ENCODE data around the gene TNK1.
"Not testable (repeated sequence)": the region's sequence is repeated elsewhere in the genome, so short reads cannot be mapped to it uniquely, and the experiment has no call there.

TNK1 gene

GRCh38 chr17:7355053-7355452 is 25.8 kb upstream of the TNK1 start, which contains the start of gene TMEM95:
Gene TMEM95, plus strand, starts transcription at chr17:7355156. Its CDS starts 49 bp downstream, at chr17:7355205.
- DNase-seq (ENCODE audit: low read depth in 3 of 3, low spot score in 1 of 3) = no peak

- no peak for DNase-seq (ENCODE audit: low read depth in 3 of 3, low spot score in 1 of 3)
These were observed 25.3 kb upstream of the TNK1 start for GRCh38 chr17:7355573-7355972.

DNA sequence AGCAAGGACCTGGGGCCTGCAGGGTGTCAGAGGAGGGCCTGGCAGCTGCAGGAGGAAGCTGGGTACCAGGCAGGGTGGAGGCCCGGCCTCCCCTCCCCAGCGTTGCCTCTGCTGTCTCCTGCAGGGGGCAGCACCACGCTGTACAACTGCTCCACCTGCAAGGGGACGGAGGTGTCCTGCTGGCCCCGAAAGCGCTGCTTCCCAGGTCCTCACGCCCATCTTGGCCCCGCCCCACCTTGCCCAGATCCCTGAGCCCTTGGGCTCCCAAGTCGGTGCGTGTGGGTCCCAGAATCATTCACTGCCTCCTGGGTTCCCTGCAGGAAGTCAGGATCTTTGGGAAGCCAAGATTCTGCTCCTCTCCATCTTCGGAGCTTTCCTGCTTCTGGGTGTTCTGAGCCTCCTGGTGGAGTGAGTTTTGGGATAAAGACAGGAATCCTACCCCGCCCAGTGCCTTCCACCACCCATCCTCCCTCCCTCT is 24.8 kb upstream of the TNK1 start:
- peak; percentile 67 to 77 (median 73) for DNase-seq (ENCODE audit: low read depth in 3 of 3, low spot score in 1 of 3)

- DNase-seq (ENCODE audit: low read depth in 3 of 3, low spot score in 1 of 3) = no peak
These were observed 24.1 kb upstream of the TNK1 start for GRCh38 chr17:7356756-7357155.

DNA sequence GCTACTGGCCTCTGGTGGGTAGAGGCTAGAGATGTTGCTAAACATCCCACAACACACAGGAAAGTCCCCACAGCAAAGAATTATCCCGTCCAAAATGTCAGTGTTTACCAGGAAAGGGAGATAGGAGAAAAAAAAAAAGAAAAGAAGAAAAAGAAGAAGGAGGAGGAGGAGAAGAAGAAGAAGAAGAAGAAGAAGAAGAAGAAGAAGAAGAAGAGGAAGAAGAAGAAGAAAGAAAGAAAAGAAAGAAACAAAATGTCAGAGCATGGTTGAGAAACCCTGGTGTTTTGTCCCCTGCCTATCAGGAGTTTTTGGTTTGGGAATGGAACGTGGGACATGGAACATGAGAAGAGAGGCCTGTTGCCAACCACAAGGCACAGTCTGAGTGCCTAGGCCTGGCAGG is 23.5 kb upstream of the TNK1 start:
- no peak for DNase-seq (ENCODE audit: low read depth in 3 of 3, low spot score in 1 of 3)

DNA sequence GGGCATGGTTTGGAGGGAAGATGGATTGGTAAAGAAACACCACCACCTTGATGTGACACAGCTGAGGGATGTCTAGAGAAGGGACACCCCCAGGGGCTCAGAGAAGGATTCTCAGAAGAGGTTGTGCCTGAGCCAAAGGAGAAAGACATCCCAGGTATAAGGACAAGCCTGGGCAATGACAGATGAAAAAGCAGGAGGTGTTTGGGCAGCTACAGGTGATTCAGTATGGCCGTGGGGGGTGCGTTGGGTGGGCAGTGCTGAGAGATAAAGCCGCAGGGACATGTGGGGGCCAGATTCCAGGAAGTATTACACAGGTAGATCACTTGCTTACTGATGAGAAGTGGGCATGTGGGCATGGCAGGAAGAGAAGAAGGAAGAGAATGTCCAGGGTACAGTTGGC is 19.0 kb upstream of the TNK1 start:
- no peak for DNase-seq (ENCODE audit: low read depth in 3 of 3, low spot score in 1 of 3)

DNA sequence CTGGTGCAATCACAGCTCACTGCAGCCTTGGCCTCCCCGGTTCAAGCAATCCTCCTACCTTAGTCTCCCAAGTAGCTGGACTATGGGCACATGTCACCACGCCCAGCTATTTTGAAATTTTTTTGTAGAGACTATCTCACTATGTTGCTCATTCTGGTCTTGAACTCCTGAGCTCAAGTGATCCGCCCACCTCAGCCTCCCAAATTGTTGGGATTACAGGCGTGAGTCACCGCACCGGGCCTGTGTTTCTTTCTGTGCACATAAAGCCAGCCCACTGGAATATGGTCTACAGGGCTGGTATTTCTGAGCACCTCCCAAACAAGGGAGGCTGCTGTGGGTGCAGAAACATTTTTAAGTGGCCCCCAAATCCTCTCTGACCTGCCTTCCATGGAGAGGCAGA is 17.6 kb upstream of the TNK1 start:
- no peak for DNase-seq (ENCODE audit: low read depth in 3 of 3, low spot score in 1 of 3)

DNA sequence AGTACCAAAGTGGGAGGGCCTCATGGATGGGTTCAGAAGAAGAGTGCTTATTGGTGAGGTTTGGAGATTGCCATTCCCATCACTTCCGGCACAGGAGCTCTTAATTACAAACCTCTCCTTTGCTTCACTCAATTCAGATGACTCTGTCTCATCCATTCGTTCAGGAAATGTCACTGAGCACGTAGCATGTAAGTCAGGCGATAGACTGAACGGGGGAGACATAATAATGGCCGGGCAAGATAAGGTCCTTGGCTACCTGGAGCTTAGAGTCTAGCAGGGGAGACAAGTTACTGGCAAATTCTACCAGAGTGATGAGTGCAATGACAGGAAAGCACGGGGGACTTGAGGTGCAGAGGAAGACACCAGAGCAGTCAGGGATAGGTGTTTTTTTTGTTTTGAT is 14.9 kb upstream of the TNK1 start:
- not testable (repeated sequence) for DNase-seq (ENCODE audit: low read depth in 3 of 3, low spot score in 1 of 3)

DNA sequence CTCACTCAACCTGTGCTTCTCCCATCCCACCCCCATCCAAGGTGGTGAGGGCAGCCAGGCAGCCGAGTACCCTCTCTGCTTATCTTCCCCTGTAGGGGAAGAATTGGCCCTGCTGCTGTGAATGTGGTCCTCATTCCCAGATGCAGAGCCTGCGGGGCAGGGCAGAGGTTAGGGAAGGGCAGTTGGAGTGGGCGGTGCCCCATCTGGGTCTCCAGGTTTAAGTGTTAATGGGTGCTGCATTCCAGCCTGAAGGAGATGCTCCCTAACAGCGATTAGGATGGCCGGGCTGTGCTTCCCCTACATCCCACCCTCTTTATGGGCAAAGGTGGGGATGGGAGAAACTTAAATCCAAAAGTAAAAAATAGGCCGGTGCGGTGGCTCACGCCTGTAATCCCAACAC is 13.8 kb upstream of the TNK1 start:
- DNase-seq (ENCODE audit: low read depth in 3 of 3, low spot score in 1 of 3) = no peak

GRCh38 chr17:7367918-7368598 is 12.8 kb upstream of the TNK1 start:
- DNase-seq (ENCODE audit: low read depth in 3 of 3, low spot score in 1 of 3) = no peak

DNA sequence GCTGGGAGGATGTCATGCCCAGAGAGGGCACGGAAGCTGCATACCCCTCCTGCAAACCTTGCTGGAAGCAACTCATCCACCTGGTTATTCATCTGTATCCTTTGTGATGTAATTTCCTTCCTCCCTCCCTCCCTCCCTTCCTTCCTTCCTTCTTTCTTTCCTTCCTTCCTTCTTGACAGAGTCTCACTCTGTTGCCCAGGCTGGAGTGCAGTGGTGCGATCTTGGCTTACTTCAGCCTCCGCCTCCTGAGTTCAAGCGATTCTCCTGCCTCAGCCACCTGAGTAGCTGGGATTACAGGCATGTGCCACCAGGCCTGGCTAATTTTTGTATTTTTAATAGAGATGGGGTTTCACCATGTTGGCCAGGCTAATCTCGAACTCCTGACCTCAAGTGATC is 12.3 kb upstream of the TNK1 start:
- not testable (repeated sequence) for DNase-seq (ENCODE audit: low read depth in 3 of 3, low spot score in 1 of 3)

GRCh38 chr17:7369825-7370224 is 11.1 kb upstream of the TNK1 start:
- DNase-seq (ENCODE audit: low read depth in 3 of 3, low spot score in 1 of 3) = no peak

DNA sequence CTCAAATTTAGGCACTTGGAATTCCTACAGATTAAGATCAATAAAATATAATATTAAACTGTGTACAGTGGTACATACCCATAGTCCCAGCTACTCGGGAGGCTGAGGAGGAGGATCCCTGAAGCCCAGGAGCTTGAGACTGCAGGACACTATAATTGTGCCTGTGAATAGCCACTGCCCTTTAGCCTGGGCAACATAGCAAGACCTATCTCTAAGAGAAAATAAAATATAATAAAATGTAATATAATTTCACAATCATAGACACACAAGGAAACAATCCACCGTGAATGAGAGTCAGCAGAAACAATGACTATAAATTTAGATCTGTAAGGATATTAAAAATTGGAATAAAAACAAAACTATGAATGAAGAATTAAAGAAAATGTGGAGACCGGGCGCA is 10.0 kb upstream of the TNK1 start:
- DNase-seq (ENCODE audit: low read depth in 3 of 3, low spot score in 1 of 3) = no peak

- no peak for DNase-seq (ENCODE audit: low read depth in 3 of 3, low spot score in 1 of 3)
These were observed 6.5 kb upstream of the TNK1 start for GRCh38 chr17:7374353-7374752.

DNA sequence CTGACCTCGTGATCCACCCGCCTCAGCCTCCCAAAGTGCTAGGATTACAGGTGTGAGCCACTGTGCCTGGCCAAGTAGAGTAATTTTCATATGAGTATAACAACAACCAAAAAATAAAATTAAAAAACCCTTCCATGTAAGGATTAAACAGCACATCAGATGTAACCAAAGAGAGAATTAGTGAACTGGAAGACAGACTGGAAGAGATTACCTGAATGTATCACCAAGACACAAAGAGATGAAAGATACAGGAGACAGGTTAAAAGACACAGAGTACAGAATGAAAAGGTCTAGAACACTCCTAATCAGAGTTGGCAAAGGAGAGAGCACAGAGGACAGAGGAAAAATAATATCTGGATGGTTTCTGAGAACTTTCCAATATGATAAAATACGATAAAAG is 1.8 kb upstream of the TNK1 start:
- DNase-seq (ENCODE audit: low read depth in 3 of 3, low spot score in 1 of 3) = no peak

DNA sequence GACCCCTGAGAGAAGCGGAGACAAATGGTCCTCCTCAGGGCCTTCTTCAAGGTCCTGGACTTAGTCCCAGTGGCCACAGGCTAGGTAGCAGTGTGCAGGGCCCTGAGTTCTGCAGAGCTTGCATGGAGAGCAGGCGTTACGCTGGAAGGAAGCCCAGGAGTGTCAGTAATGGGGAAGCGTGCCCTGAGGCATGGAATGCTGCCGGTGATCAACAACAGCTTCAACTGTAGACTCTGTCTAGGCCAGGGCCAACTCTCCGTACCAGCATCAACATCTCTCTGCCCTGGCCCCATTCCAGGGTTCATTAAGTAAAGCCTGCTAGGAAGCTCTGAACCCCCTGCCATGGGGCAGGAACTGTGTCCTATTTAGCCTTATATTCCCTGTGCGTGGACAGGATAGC is 568 bp upstream of the TNK1 start:
- no peak for DNase-seq (ENCODE audit: low read depth in 3 of 3, low spot score in 1 of 3)

DNA sequence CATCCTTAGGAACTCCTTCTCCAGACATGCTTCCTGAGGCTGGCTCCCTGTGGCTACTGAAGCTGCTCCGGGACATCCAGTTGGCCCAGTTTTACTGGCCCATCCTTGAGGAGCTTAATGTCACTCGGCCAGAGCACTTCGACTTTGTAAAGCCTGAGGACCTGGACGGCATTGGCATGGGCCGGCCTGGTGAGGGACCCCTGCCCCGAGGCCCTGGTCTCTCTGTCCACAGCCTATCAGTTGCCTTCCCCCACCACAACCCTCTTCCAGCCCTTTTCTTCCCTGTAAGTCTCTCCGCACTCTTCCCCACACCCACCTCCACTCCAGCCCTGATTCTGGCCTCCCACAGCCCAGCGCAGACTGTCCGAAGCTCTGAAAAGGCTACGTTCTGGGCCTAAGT is 2.0 kb downstream of the TNK1 start:
- no peak for DNase-seq (ENCODE audit: low read depth in 3 of 3, low spot score in 1 of 3)

DNA sequence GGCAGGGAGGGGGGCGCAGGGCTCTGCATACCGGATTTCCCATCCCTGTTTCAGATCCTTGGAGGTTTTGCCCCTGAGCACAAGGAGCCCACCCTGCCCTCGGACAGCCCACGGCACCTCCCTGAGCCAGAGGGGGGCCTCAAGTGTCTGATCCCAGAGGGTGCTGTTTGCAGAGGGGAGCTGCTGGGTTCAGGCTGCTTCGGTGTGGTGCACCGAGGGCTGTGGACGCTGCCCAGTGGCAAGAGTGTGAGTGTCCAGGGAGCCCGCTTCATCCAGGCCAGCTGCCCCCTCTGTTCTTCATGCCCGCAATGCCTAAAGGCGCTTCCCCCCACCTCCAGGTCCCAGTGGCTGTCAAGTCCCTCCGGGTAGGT is 2.5 kb downstream of the TNK1 start:
- DNase-seq (ENCODE audit: low read depth in 3 of 3, low spot score in 1 of 3) = no peak

- DNase-seq (ENCODE audit: low read depth in 3 of 3, low spot score in 1 of 3) = peak; percentile 32 to 65 (median 60)
These were observed 3.0 kb downstream of the TNK1 start for GRCh38 chr17:7383742-7384488.

- DNase-seq (ENCODE audit: low read depth in 3 of 3, low spot score in 1 of 3) = no peak
These were observed 3.7 kb downstream of the TNK1 start for GRCh38 chr17:7384489-7385081.

DNA sequence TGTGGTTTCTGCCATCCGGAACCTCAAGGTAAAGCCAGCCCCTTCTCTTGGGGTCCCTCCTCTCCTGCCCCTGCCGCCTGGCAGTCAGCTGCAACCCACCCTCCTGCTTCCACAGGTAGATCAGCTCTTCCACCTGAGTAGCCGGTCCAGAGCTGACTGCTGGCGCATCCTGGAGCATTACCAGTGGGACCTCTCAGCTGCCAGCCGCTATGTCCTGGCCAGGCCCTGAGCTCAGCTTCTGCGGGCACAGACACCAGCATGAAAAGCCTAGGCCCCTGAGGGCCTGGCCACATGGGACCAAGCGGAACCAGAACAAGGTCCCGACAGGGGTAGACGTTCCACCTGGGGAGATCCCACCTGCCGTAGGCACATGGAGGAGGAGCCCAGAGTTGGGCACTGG is 8.0 kb downstream of the TNK1 start:
- DNase-seq (ENCODE audit: low read depth in 3 of 3, low spot score in 1 of 3) = no peak

Measured in stimulated activated CD4-positive, alpha-beta T cell treated with anti-CD3 and anti-CD28 coated beads, TNF-alpha, amount 100 ng/mL, for 1 hour (primary cell).